Panc1 (cell line): ENCODE data around the gene GTF2H1. TPM values are rescaled to one million over a fixed set of nuclear protein-coding genes. Genes with fewer than 3 reads are reported as not detected.
A peak's percentile ranks its signal among the peaks of the same experiment; 100 is the strongest.

Experiments
- ATAC-seq: fragments of 200-7000 bp; cut with Tn5 transposase; 2 replicates; pipeline ENCODE4 v1.9.1; 2020; ENCODE audit warnings: mild to moderate bottlenecking, moderate library complexity
- BruUV-seq: library from RNA; stranded (reverse); fragments of 400-500 nt; replicated peaks from 2 replicates; lab custom pipeline; 2021; lab: Mats Ljungman, UMichigan
- CTCF ChIA-PET: fragments of 300-600 bp; sonication (Branson Sonifier 250); formaldehyde crosslinking; loops from one replicate; lab custom pipeline; 2022; ENCODE audit warnings: antibody characterized with exemption; lab: Charles Lee
- POLR2A ChIA-PET: fragments of 300-600 bp; sonication (Branson Sonifier 250); formaldehyde crosslinking; loops from one replicate; lab custom pipeline; 2022; ENCODE audit warnings: antibody characterized with exemption; lab: Charles Lee
- DNase-seq: peaks from one replicate; pipeline ENCODE4 v3.0.0-alpha.2; 2010; ENCODE audit warnings: low read depth, low spot score
- H3K27ac ChIP-seq: 2 replicates; pipeline ENCODE4 v1.5.1; 2011; ENCODE audit warnings: mild to moderate bottlenecking, low read length, inconsistent platforms
- H3K27me3 ChIP-seq: fragments of 200-500 bp; sonication (Bioruptor generic); 2 replicates; pipeline ENCODE4 v1.6.0; 2014; ENCODE audit warnings: low read length, inconsistent platforms; ENCODE audit not compliant: control insufficient read depth, insufficient read depth
- H3K36me3 ChIP-seq: fragments of 200-500 bp; sonication (Bioruptor generic); 2 replicates; pipeline ENCODE4 v1.5.1; 2014; ENCODE audit warnings: inconsistent platforms, mild to moderate bottlenecking, low read length, moderate library complexity; ENCODE audit not compliant: control insufficient read depth, insufficient read depth
- H3K4me1 ChIP-seq: 2 replicates; pipeline ENCODE4 v1.5.1; 2011; ENCODE audit warnings: inconsistent platforms, mild to moderate bottlenecking, low read length, moderate library complexity; ENCODE audit not compliant: control insufficient read depth, insufficient read depth
- H3K4me3 ChIP-seq, 2 experiments: 2 replicates each; pipeline ENCODE4 v1.5.1; 2011 to 2012; ENCODE audit warnings: low read depth in 2 of 2, low read length in 2 of 2, mild to moderate bottlenecking in 2 of 2, inconsistent platforms in 1 of 2, moderate library complexity in 1 of 2
- H3K9me3 ChIP-seq: fragments of 200-500 bp; sonication (Bioruptor generic); 2 replicates; pipeline ENCODE4 v1.5.1; 2014; ENCODE audit warnings: low read depth, mild to moderate bottlenecking, inconsistent platforms, low read length, moderate library complexity; ENCODE audit not compliant: control insufficient read depth, insufficient read depth
- CTCF ChIP-seq: fragments of 450-650 bp; IDR thresholded peaks from 2 replicates; pipeline ENCODE4 v1.5.1; 2017; ENCODE audit warnings: mild to moderate bottlenecking
- POLR2AphosphoS5 ChIP-seq: IDR thresholded peaks from 2 replicates; pipeline ENCODE4 v1.6.1; 2012; ENCODE audit warnings: mild to moderate bottlenecking, low read depth, low read length, moderate library complexity
- REST ChIP-seq, 2 experiments: IDR thresholded peaks; 2 replicates each; pipeline ENCODE4 v1.6.1; 2011 to 2012; ENCODE audit warnings: low read depth in 2 of 2, control low read depth in 1 of 2, low read length in 1 of 2, mild to moderate bottlenecking in 1 of 2, moderate library complexity in 1 of 2; ENCODE audit not compliant: insufficient read depth in 1 of 2
- SIN3A ChIP-seq: IDR thresholded peaks from 2 replicates; pipeline ENCODE4 v1.6.1; 2012; ENCODE audit warnings: low read depth, mild to moderate bottlenecking, low read length, moderate library complexity, borderline replicate concordance; ENCODE audit not compliant: insufficient read depth
- TCF7L2 ChIP-seq: IDR thresholded peaks from 2 replicates; pipeline ENCODE4 v1.6.1; 2011; ENCODE audit warnings: mild to moderate bottlenecking, low read depth, low read length, inconsistent platforms
- in situ Hi-C: cut with HindIII; loops from 2 replicates; pipeline ENCODE4 v1.10.0; 2016; ENCODE audit warnings: low sequenced_read_pairs, low pct_unique_long_range_greater_than_20kb
- intact Hi-C: fragments of 100-400 bp; cut with micrococcal nuclease; formaldehyde crosslinking; loops from one replicate; pipeline ENCODE4 v1.10.0; 2022; ENCODE audit not compliant: unreplicated experiment
- total RNA-seq: library from RNA; stranded (reverse); gene quantifications from one replicate; pipeline ENCODE4 v1.2.1, GENCODE V29; 2021; ENCODE audit not compliant: unreplicated experiment

The GTF2H1 gene
- total RNA-seq, 1 experiment from 2014 or later = 60.6 TPM

GRCh38 chr11:18347471-18348125 is 25.2 kb downstream of the GTF2H1 start:
- Histone ChIP-seq H3K9me3 (no peaks in the 10 kb centered on the region), H3K36me3 (peaks cover 25% of the 10 kb centered on the region), H3K27me3 (no peaks in the 10 kb centered on the region), H3K27ac (no peak overlapping the region), H3K4me1 (no peaks in the 10 kb centered on the region), H3K4me3 (no peak overlapping the region)
- no peak for ATAC-seq
- ChIA-PET POLR2A (interaction anchor here (0.9 kb wide), 1 partner anchor 47 kb away, joined by 3 read pairs; the partner anchor contains the start of gene LDHA), CTCF (no interaction called here)
- TSS peak; percentile 2 for BruUV-seq
- TF ChIP-seq CTCF (no peak), TCF7L2 (no peak), POLR2AphosphoS5 (no peak), SIN3A (no peak), REST (IDR thresholded peaks at IDR 0.05; ENCODE audit: insufficient read depth in 1 of 2, low read depth in 2 of 2, low read length in 1 of 2) (no peak)
- intact Hi-C loops (no loop called here), in situ Hi-C loops (no loop called here)
- DNase-seq = no peak

- no peak overlapping the region for H3K4me3 ChIP-seq
- in situ Hi-C loops (no loop called here), intact Hi-C loops (no loop called here)
- H3K9me3 ChIP-seq = no peaks in the 10 kb centered on the region
- DNase-seq (no peak), ATAC-seq (no peak)
- TF ChIP-seq SIN3A (no peak), CTCF (no peak), REST (IDR thresholded peaks at IDR 0.05; ENCODE audit: insufficient read depth in 1 of 2, low read depth in 2 of 2, low read length in 1 of 2) (no peak), POLR2AphosphoS5 (no peak), TCF7L2 (no peak)
- no peaks in the 10 kb centered on the region for H3K27me3 ChIP-seq
- ChIA-PET POLR2A (no interaction called here), CTCF (no interaction called here)
- H3K27ac ChIP-seq = no peak overlapping the region
- BruUV-seq = no TSS peak
- H3K36me3 ChIP-seq = peaks cover 30% of the 10 kb centered on the region
- H3K4me1 ChIP-seq = no peaks in the 10 kb centered on the region
Measured at GRCh38 chr11:18352581-18352980, 30.2 kb downstream of the GTF2H1 start.
